WTC11 (cell line): ENCODE data around the gene RTBDN. TPM values are rescaled to one million over a fixed set of nuclear protein-coding genes. Genes with fewer than 3 reads are reported as not detected.

Source experiments
- ATAC-seq: fragments of 200-7000 bp; cut with Tn5 transposase; 2 replicates; pipeline ENCODE4 v1.10.0; 2021; ENCODE audit warnings: mild to moderate bottlenecking, moderate library complexity
- CTCF ChIA-PET: fragments of 300-600 bp; sonication (Branson Sonifier 250); formaldehyde crosslinking; loops from one replicate; lab custom pipeline; 2021; ENCODE audit warnings: antibody characterized with exemption; lab: Charles Lee
- POLR2A ChIA-PET: fragments of 350-600 bp; sonication (Branson Sonifier 250); formaldehyde crosslinking; loops from one replicate; lab custom pipeline; 2021; ENCODE audit warnings: antibody characterized with exemption; lab: Charles Lee
- DNase-seq: peaks from one replicate; pipeline ENCODE4 v3.0.0; 2021; ENCODE audit warnings: low spot score
- H3K27ac Mint-ChIP-seq: 2 replicates; pipeline ENCODE4 v1.8.0; 2021; ENCODE audit warnings: mixed read lengths
- H3K27me3 Mint-ChIP-seq: 2 replicates; pipeline ENCODE4 v1.8.0; 2021; ENCODE audit warnings: low read depth, mild to moderate bottlenecking, moderate library complexity, mixed read lengths
- H3K36me3 Mint-ChIP-seq: 2 replicates; pipeline ENCODE4 v1.8.0; 2021; ENCODE audit warnings: mixed read lengths
- H3K4me1 Mint-ChIP-seq: 2 replicates; pipeline ENCODE4 v1.8.0; 2022; ENCODE audit warnings: mixed read lengths
- H3K4me3 Mint-ChIP-seq: 2 replicates; pipeline ENCODE4 v1.8.0; 2021; ENCODE audit warnings: mild to moderate bottlenecking, moderate library complexity, mixed read lengths
- H3K9me3 Mint-ChIP-seq: 2 replicates; pipeline ENCODE4 v1.8.0; 2021; ENCODE audit warnings: mixed read lengths
- ATF1 ChIP-seq: sonication (generic); formaldehyde crosslinking; IDR thresholded peaks from 2 replicates; pipeline ENCODE4 v1.8.1; 2023; ENCODE audit warnings: mild to moderate bottlenecking, moderate library complexity, missing genetic modification reagents
- CREM ChIP-seq: sonication (generic); formaldehyde crosslinking; IDR thresholded peaks from 2 replicates; pipeline ENCODE4 v1.8.1; 2022; ENCODE audit warnings: mild to moderate bottlenecking, missing genetic modification reagents, moderate library complexity
- E2F1 ChIP-seq: sonication (generic); formaldehyde crosslinking; IDR thresholded peaks from 2 replicates; pipeline ENCODE4 v1.8.0; 2022; ENCODE audit warnings: mild to moderate bottlenecking, missing genetic modification reagents
- ELF4 ChIP-seq: sonication (generic); formaldehyde crosslinking; IDR thresholded peaks from 2 replicates; pipeline ENCODE4 v1.8.1; 2022; ENCODE audit warnings: low read depth, mild to moderate bottlenecking, moderate library complexity, missing genetic modification reagents
- ETV6 ChIP-seq: sonication (generic); formaldehyde crosslinking; IDR thresholded peaks from 2 replicates; pipeline ENCODE4 v1.8.1; 2022; ENCODE audit warnings: mild to moderate bottlenecking, missing genetic modification reagents
- IRF2 ChIP-seq: sonication (generic); formaldehyde crosslinking; IDR thresholded peaks from 2 replicates; pipeline ENCODE4 v1.8.0; 2022; ENCODE audit warnings: low read depth, missing genetic modification reagents, borderline replicate concordance
- JAZF1 ChIP-seq: fragments of 250-450 bp; sonication (Bioruptor Pico); IDR thresholded peaks from 2 replicates; pipeline ENCODE4 v1.9.0; 2021; ENCODE audit warnings: moderate library complexity, mild to moderate bottlenecking, inconsistent platforms
- MAX ChIP-seq: sonication (generic); formaldehyde crosslinking; IDR thresholded peaks from 2 replicates; pipeline ENCODE4 v1.8.0; 2022; ENCODE audit warnings: mild to moderate bottlenecking, missing genetic modification reagents
- MYBL2 ChIP-seq: sonication (generic); formaldehyde crosslinking; IDR thresholded peaks from 2 replicates; pipeline ENCODE4 v1.8.1; 2023; ENCODE audit warnings: mild to moderate bottlenecking, moderate library complexity, missing genetic modification reagents
- NFYB ChIP-seq: sonication (generic); formaldehyde crosslinking; conservative IDR thresholded peaks from 2 replicates; pipeline ENCODE4 v1.8.0; 2022; ENCODE audit warnings: low read depth, missing genetic modification reagents
- NR2C2 ChIP-seq: sonication (generic); formaldehyde crosslinking; IDR thresholded peaks from 2 replicates; pipeline ENCODE4 v1.8.0; 2022; ENCODE audit warnings: mild to moderate bottlenecking, missing genetic modification reagents
- SMAD4 ChIP-seq: sonication (generic); formaldehyde crosslinking; IDR thresholded peaks from 2 replicates; pipeline ENCODE4 v1.8.0; 2022; ENCODE audit warnings: mild to moderate bottlenecking, missing genetic modification reagents
- SP1 ChIP-seq: sonication (generic); formaldehyde crosslinking; conservative IDR thresholded peaks from 2 replicates; pipeline ENCODE4 v1.8.1; 2022; ENCODE audit warnings: missing genetic modification reagents
- ZBTB21 ChIP-seq: sonication (generic); formaldehyde crosslinking; IDR thresholded peaks from 2 replicates; pipeline ENCODE4 v1.8.1; 2023; ENCODE audit warnings: mild to moderate bottlenecking, missing genetic modification reagents, borderline replicate concordance
- ZNF121 ChIP-seq: sonication (generic); formaldehyde crosslinking; IDR thresholded peaks from 2 replicates; pipeline ENCODE4 v1.8.0; 2023; ENCODE audit warnings: missing genetic modification reagents
- ZNF138 ChIP-seq: sonication (generic); formaldehyde crosslinking; conservative IDR thresholded peaks from 2 replicates; pipeline ENCODE4 v1.8.1; 2022; ENCODE audit warnings: mild to moderate bottlenecking, moderate library complexity, missing genetic modification reagents
- total RNA-seq: library from RNA; stranded (reverse); gene quantifications from 3 replicates; pipeline ENCODE4 v1.2.3, GENCODE V29; 2021
- TF ChIP-seq, protein P1 (sequence below): sonication (generic); formaldehyde crosslinking; conservative IDR thresholded peaks from 2 replicates; pipeline ENCODE4 v1.8.1; 2022; ENCODE audit warnings: mild to moderate bottlenecking, missing genetic modification reagents
- TF ChIP-seq, protein P2 (sequence below): sonication (generic); formaldehyde crosslinking; IDR thresholded peaks from 2 replicates; pipeline ENCODE4 v1.8.1; 2023; ENCODE audit warnings: mild to moderate bottlenecking, missing genetic modification reagents, borderline replicate concordance

Gene RTBDN
- total RNA-seq, 1 experiment from 2014 or later, result 2.4 TPM

DNA sequence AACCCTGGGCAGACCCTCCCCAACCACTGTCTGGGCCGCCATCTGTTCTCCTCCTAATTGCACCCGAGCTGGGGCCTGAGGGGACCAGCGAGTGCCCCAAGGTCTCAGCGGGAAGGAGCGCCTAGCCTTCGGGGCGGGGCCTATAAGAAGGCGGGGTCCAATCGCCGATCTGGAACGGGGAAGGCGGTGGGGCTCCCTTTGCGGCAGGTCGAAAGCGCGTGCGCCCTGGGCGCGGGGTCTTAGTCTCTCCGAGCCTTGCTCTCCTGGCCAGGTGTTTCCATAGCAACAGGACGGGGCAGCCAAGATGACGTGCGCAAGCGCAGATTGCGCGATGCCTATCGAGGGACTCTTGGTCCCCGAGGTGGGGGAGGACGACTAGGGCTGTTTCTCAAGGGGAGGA is 6.7 kb upstream of the RTBDN start:
- TF ChIP-seq ZNF121 (peak; percentile 100), NR2C2 (CRISPR knock-in tag) (no peak)
- Mint-ChIP-seq H3K4me3 (peak overlapping the region; percentile 79), H3K36me3 (peaks cover 5% of the 10 kb centered on the region), H3K9me3 (no peaks in the 10 kb centered on the region), H3K27me3 (peaks cover 20% of the 10 kb centered on the region), H3K27ac (peak overlapping the region; percentile 99), H3K4me1 (peaks cover 36% of the 10 kb centered on the region)
- ATAC-seq, result peak; percentile 71
- CTCF ChIA-PET, result interaction anchor here (0.7 kb wide), 1 partner anchor 1706 kb away, joined by 5 read pairs; no protein-coding TSS in a partner anchor
- peak; percentile 98 for DNase-seq
- POLR2A ChIA-PET, result no interaction called here

DNA sequence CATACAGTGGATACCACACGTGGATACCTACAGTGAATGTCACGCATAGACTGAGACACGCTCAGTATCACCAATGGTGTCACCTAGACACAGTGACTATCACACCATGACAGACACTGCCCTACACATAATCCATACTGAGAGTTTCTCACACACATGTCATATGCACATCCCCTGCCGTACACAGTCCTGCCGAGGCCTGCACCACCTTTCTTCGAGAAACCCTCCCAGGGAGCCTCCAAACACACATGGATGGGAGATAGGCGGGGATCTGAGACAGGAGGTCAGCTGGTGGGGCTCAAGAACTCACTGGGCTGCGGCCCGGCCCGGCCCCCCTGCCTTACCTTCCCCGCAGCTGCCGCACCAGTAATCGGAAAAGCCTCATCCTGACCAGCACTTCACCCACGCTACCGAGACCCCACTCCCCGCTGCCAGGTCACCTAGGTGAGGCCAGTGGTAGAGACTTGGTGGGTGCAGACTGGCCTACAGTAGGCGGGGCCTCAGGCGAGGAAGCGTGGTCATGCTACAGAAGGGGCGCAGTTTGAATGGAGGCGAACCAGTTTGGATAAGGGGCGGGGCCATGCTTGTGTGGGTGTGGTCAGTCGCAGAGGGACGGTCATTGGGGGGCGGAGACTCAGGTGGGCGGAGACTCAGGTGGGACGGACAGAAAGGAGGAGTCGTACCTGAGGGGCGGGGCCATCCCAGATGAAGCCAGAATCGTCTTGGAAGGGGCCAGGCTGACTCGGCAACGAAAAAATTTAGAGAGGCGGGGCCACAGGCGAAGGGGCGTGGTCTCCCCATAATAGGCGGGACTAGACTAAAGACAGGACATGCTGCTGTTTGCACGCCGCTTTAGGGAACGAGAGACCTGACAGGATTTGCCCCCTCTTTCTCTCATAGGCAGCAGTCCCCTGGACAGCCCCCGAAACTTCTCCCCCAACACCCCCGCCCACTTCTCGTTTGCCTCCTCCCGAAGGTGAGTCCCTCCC is 6.0 kb upstream of the RTBDN start:
- H3K4me1 Mint-ChIP-seq, result peaks cover 36% of the 10 kb centered on the region
- peak; percentile 100 for DNase-seq
- peaks cover 27% of the 10 kb centered on the region for H3K27me3 Mint-ChIP-seq
- peak; percentile 71 for TF ChIP-seq SP1
- TF ChIP-seq IRF2 (CRISPR knock-in tag), result no peak
- TF ChIP-seq ZNF138 (CRISPR knock-in tag), result no peak
- peak; percentile 21; the same call in 1 of the 2 replicates for TF ChIP-seq MAX
- TF ChIP-seq JAZF1 (CRISPR knock-in tag), result no peak
- TF ChIP-seq ATF1, result no peak
- TF ChIP-seq ZBTB21 (CRISPR knock-in tag), result no peak
- no peak for TF ChIP-seq E2F1 (CRISPR knock-in tag)
- no peak for TF ChIP-seq ELF4 (CRISPR knock-in tag)
- TF ChIP-seq SMAD4 (CRISPR knock-in tag), result no peak
- TF ChIP-seq ZNF121, result no peak
- TF ChIP-seq, protein P1, sequence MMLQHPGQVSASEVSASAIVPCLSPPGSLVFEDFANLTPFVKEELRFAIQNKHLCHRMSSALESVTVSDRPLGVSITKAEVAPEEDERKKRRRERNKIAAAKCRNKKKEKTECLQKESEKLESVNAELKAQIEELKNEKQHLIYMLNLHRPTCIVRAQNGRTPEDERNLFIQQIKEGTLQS, result no peak
- no peak for TF ChIP-seq CREM (CRISPR knock-in tag)
- TF ChIP-seq, protein P2, sequence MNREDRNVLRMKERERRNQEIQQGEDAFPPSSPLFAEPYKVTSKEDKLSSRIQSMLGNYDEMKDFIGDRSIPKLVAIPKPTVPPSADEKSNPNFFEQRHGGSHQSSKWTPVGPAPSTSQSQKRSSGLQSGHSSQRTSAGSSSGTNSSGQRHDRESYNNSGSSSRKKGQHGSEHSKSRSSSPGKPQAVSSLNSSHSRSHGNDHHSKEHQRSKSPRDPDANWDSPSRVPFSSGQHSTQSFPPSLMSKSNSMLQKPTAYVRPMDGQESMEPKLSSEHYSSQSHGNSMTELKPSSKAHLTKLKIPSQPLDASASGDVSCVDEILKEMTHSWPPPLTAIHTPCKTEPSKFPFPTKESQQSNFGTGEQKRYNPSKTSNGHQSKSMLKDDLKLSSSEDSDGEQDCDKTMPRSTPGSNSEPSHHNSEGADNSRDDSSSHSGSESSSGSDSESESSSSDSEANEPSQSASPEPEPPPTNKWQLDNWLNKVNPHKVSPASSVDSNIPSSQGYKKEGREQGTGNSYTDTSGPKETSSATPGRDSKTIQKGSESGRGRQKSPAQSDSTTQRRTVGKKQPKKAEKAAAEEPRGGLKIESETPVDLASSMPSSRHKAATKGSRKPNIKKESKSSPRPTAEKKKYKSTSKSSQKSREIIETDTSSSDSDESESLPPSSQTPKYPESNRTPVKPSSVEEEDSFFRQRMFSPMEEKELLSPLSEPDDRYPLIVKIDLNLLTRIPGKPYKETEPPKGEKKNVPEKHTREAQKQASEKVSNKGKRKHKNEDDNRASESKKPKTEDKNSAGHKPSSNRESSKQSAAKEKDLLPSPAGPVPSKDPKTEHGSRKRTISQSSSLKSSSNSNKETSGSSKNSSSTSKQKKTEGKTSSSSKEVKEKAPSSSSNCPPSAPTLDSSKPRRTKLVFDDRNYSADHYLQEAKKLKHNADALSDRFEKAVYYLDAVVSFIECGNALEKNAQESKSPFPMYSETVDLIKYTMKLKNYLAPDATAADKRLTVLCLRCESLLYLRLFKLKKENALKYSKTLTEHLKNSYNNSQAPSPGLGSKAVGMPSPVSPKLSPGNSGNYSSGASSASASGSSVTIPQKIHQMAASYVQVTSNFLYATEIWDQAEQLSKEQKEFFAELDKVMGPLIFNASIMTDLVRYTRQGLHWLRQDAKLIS (CRISPR knock-in tag), result no peak
- TF ChIP-seq NFYB (CRISPR knock-in tag), result no peak
- no peak for TF ChIP-seq MYBL2
- no peak for TF ChIP-seq ETV6 (CRISPR knock-in tag)
- ChIA-PET CTCF (interaction anchor here (0.6 to 1.7 kb wide), 3 partner anchors 7 to 1705 kb away, joined by 5 read pairs; no protein-coding TSS in a partner anchor), POLR2A (no interaction called here)
- H3K9me3 Mint-ChIP-seq, result no peaks in the 10 kb centered on the region
- H3K27ac Mint-ChIP-seq, result peak overlapping the region; percentile 99
- H3K4me3 Mint-ChIP-seq, result peak overlapping the region; percentile 79
- peak; percentile 80 for ATAC-seq
- H3K36me3 Mint-ChIP-seq, result peaks cover 5% of the 10 kb centered on the region
